GM23338 (cell line): ENCODE results near the gene TIMM10. TPM values are rescaled to one million over a fixed set of nuclear protein-coding genes. Genes with fewer than 3 reads are reported as not detected.

Experiments
- ATAC-seq: fragments of 200-7000 bp; cut with Tn5 transposase; 3 replicates; pipeline ENCODE4 v1.9.1; 2020
- DNase-seq: peaks from one replicate; pipeline ENCODE4 v3.0.0-alpha.2; 2015; ENCODE audit warnings: low spot score
- H2AFZ ChIP-seq: fragments of 200-600 bp; sonication (generic); 2 replicates; pipeline ENCODE4 v1.8.0; 2016; ENCODE audit warnings: antibody characterized with exemption, mild to moderate bottlenecking, moderate library complexity
- H3F3A ChIP-seq: fragments of 200-600 bp; sonication (generic); replicated peaks from 2 replicates; pipeline ENCODE4 v1.8.0; 2017; ENCODE audit warnings: antibody characterized with exemption, mixed run types, low read depth
- H3K27ac ChIP-seq: fragments of 200-600 bp; sonication (generic); 2 replicates; pipeline ENCODE4 v1.6.1; 2016; ENCODE audit warnings: low read depth
- H3K27me3 ChIP-seq: fragments of 200-600 bp; sonication (generic); 2 replicates; pipeline ENCODE4 v1.8.0; 2016; ENCODE audit warnings: mild to moderate bottlenecking, mixed run types, moderate library complexity; ENCODE audit not compliant: insufficient read depth
- H3K36me3 ChIP-seq: fragments of 200-600 bp; sonication (generic); 2 replicates; pipeline ENCODE4 v1.8.0; 2016; ENCODE audit warnings: mild to moderate bottlenecking; ENCODE audit not compliant: insufficient read depth
- H3K4me1 ChIP-seq: fragments of 200-600 bp; sonication (generic); 2 replicates; pipeline ENCODE4 v1.8.0; 2016; ENCODE audit warnings: mild to moderate bottlenecking, moderate library complexity; ENCODE audit not compliant: insufficient read depth
- H3K4me2 ChIP-seq: fragments of 200-600 bp; sonication (generic); 2 replicates; pipeline ENCODE4 v1.7.1; 2017; ENCODE audit warnings: mixed run types
- H3K4me3 ChIP-seq: fragments of 200-600 bp; sonication (generic); 2 replicates; pipeline ENCODE4 v1.6.1; 2016; ENCODE audit warnings: mixed run types
- H3K79me2 ChIP-seq: fragments of 200-600 bp; sonication (generic); replicated peaks from 2 replicates; pipeline ENCODE4 v1.8.0; 2017; ENCODE audit warnings: mild to moderate bottlenecking; ENCODE audit not compliant: insufficient read depth
- H3K9me2 ChIP-seq: fragments of 200-600 bp; sonication (generic); 2 replicates; pipeline ENCODE4 v1.8.0; 2017; ENCODE audit not compliant: insufficient read depth
- H4K20me1 ChIP-seq: fragments of 200-600 bp; sonication (generic); replicated peaks from 2 replicates; pipeline ENCODE4 v1.8.0; 2017; ENCODE audit warnings: mild to moderate bottlenecking; ENCODE audit not compliant: insufficient read depth
- H3K27ac Mint-ChIP-seq: 2 replicates; pipeline ENCODE4 v1.8.0; 2020; ENCODE audit warnings: inconsistent platforms, mild to moderate bottlenecking, moderate library complexity, mixed read lengths
- H3K27me3 Mint-ChIP-seq: 3 replicates; pipeline ENCODE4 v1.8.0; 2022; ENCODE audit warnings: low read depth, mild to moderate bottlenecking, moderate library complexity, mixed read lengths, inconsistent platforms; ENCODE audit not compliant: insufficient read depth, poor library complexity
- H3K36me3 Mint-ChIP-seq: 3 replicates; pipeline ENCODE4 v1.8.0; 2021; ENCODE audit warnings: low read depth, mild to moderate bottlenecking, inconsistent platforms, moderate library complexity, mixed read lengths
- H3K4me1 Mint-ChIP-seq: 3 replicates; pipeline ENCODE4 v1.8.0; 2020; ENCODE audit warnings: mild to moderate bottlenecking, inconsistent platforms, mixed read lengths
- H3K4me3 Mint-ChIP-seq: 3 replicates; pipeline ENCODE4 v1.8.0; 2021; ENCODE audit warnings: moderate library complexity, mild to moderate bottlenecking, inconsistent platforms, mixed read lengths
- H3K9me3 Mint-ChIP-seq: 3 replicates; pipeline ENCODE4 v1.8.0; 2020; ENCODE audit warnings: moderate library complexity, mild to moderate bottlenecking, inconsistent platforms, mixed read lengths
- CREB1 ChIP-seq: fragments of 250-450 bp; sonication (Bioruptor Pico); IDR thresholded peaks from 2 replicates; pipeline ENCODE4 v1.5.0; 2020; ENCODE audit warnings: low read depth, mild to moderate bottlenecking, moderate library complexity
- CTCF ChIP-seq, 2 experiments: fragments of 200-600 bp in 1 of 2; sonication (generic) in 1 of 2; conservative IDR thresholded peaks; 2 replicates each; pipeline versions ENCODE4 v1.5.1 to v1.6.1; 2016 to 2017; ENCODE audit warnings: antibody characterized with exemption in 2 of 2, low read depth in 2 of 2, mild to moderate bottlenecking in 2 of 2, moderate library complexity in 1 of 2
- EZH2phosphoT487 ChIP-seq: fragments of 200-600 bp; sonication (generic); IDR thresholded peaks from one replicate; pipeline ENCODE4 v1.8.1; 2018; ENCODE audit warnings: antibody characterized with exemption; ENCODE audit not compliant: unreplicated experiment
- JUNB ChIP-seq: IDR thresholded peaks from one replicate; pipeline ENCODE4 v1.6.1; 2016; ENCODE audit warnings: antibody characterized with exemption; ENCODE audit not compliant: unreplicated experiment
- POLR2AphosphoS5 ChIP-seq: IDR thresholded peaks from 2 replicates; pipeline ENCODE4 v1.6.1; 2016; ENCODE audit warnings: antibody characterized with exemption, low read depth
- ZNF114 ChIP-seq: fragments of 250-450 bp; sonication (Bioruptor Pico); IDR thresholded peaks from 2 replicates; pipeline ENCODE4 v1.5.0; 2020; ENCODE audit warnings: mild to moderate bottlenecking, moderate library complexity
- ZNF331 ChIP-seq: fragments of 250-450 bp; sonication (Bioruptor Pico); IDR thresholded peaks from 2 replicates; pipeline ENCODE4 v1.5.0; 2020; ENCODE audit warnings: low read depth, mild to moderate bottlenecking, moderate library complexity
- ZNF462 ChIP-seq: fragments of 250-450 bp; sonication (Bioruptor Pico); IDR thresholded peaks from 2 replicates; pipeline ENCODE4 v1.5.0; 2020; ENCODE audit warnings: mild to moderate bottlenecking, moderate library complexity
- polyA plus RNA-seq: library from polyadenylated mRNA; unstranded; fragments of >200 nt; fragmentation: Nextera tagmentation; extraction: Ambion mirVana; gene quantifications from 2 replicates; pipeline ENCODE4 v1.2.1, GENCODE V29; 2016
- total RNA-seq: library from RNA; depleted of rRNA; stranded (reverse); fragments of >200 nt; shearing (Covaris generic); gene quantifications from 2 replicates; pipeline ENCODE4 v1.2.3, GENCODE V29; 2014
- TF ChIP-seq, protein P1 (sequence below): IDR thresholded peaks from 2 replicates; pipeline ENCODE4 v1.6.1; 2016; ENCODE audit warnings: antibody characterized with exemption

TIMM10 gene
- total and polyA plus RNA-seq, 2 experiments from 2014 or later = 59.1 to 194 TPM

- H3K4me1 Mint-ChIP-seq = peaks cover 20% of the 10 kb centered on the region
- no peak overlapping the region for H3K27ac ChIP-seq
- peak; percentile 67 for DNase-seq
Measured at GRCh38 chr11:57546869-57547475, 16.4 kb upstream of the TIMM10 start.

DNA sequence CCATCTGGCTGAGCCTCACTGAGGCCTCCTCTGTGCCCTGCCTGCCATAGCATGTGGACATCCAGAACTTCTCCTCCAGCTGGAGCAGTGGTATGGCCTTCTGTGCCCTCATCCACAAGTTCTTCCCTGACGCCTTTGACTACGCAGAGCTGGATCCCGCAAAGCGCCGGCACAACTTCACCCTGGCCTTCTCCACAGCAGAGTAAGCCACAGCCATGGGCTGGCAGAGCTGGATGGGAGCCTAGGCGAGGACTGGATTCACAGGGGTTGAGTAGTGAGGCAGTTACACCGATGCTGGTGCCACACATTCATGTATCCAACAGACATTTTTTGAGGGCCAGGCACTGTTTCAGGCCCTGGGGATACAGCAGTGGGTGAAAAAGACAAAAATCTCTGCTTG, 15.9 kb upstream of the TIMM10 start:
- H3K27ac Mint-ChIP-seq = no peak overlapping the region
- H3K36me3 Mint-ChIP-seq = peaks cover 22% of the 10 kb centered on the region
- no peak for TF ChIP-seq ZNF462 (CRISPR knock-in tag)
- TF ChIP-seq JUNB = no peak
- no peak for TF ChIP-seq POLR2AphosphoS5
- no peak for TF ChIP-seq CREB1
- no peak for TF ChIP-seq ZNF114 (CRISPR knock-in tag)

More at GRCh38 chr11:57546869-57547475, 16.4 kb upstream of the TIMM10 start:
- Histone ChIP-seq H2AFZ (no peak overlapping the region), H3K4me2 (no peak overlapping the region), H3K4me1 (peaks cover 16% of the 10 kb centered on the region; the same call in 1 of the 2 replicates), H3K27me3 (no peaks in the 10 kb centered on the region), H3K4me3 (no peak overlapping the region), H3F3A (no peaks in the 10 kb centered on the region), H3K36me3 (no peaks in the 10 kb centered on the region), H4K20me1 (no peaks in the 10 kb centered on the region), H3K79me2 (no peaks in the 10 kb centered on the region), H3K9me2 (no peaks in the 10 kb centered on the region)
- Mint-ChIP-seq H3K36me3 (peaks cover 27% of the 10 kb centered on the region), H3K4me3 (no peak overlapping the region), H3K27me3 (peaks cover 16% of the 10 kb centered on the region), H3K27ac (no peak overlapping the region), H3K9me3 (peaks cover 3% of the 10 kb centered on the region; the same call in 2 of the 3 replicates)
- peak; percentile 70 for ATAC-seq
- TF ChIP-seq CTCF (conservative IDR thresholded peaks at IDR 0.05; ENCODE audit: low read depth in 2 of 2) = peak in 1 of 2 experiments; percentile 41; a peak in 2 of 4 replicates
- no peak for TF ChIP-seq EZH2phosphoT487
- no peak for TF ChIP-seq ZNF331 (CRISPR knock-in tag)
- TF ChIP-seq, protein P1, sequence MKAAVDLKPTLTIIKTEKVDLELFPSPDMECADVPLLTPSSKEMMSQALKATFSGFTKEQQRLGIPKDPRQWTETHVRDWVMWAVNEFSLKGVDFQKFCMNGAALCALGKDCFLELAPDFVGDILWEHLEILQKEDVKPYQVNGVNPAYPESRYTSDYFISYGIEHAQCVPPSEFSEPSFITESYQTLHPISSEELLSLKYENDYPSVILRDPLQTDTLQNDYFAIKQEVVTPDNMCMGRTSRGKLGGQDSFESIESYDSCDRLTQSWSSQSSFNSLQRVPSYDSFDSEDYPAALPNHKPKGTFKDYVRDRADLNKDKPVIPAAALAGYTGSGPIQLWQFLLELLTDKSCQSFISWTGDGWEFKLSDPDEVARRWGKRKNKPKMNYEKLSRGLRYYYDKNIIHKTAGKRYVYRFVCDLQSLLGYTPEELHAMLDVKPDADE = no peak

More for the DNA sequence above, 15.9 kb upstream of the TIMM10 start:
- Histone ChIP-seq H3K79me2 (no peaks in the 10 kb centered on the region), H3K4me3 (no peak overlapping the region), H3K27ac (no peak overlapping the region), H3K27me3 (no peaks in the 10 kb centered on the region), H3K4me1 (peaks cover 16% of the 10 kb centered on the region; the same call in 1 of the 2 replicates), H3F3A (no peaks in the 10 kb centered on the region), H3K9me2 (no peaks in the 10 kb centered on the region), H3K36me3 (no peaks in the 10 kb centered on the region), H2AFZ (no peak overlapping the region), H3K4me2 (no peak overlapping the region), H4K20me1 (no peaks in the 10 kb centered on the region)
- DNase-seq (no peak), ATAC-seq (no peak)
- peaks cover 20% of the 10 kb centered on the region for H3K4me1 Mint-ChIP-seq
- H3K9me3 Mint-ChIP-seq = peaks cover 3% of the 10 kb centered on the region; the same call in 2 of the 3 replicates
- peaks cover 16% of the 10 kb centered on the region for H3K27me3 Mint-ChIP-seq
- no peak overlapping the region for H3K4me3 Mint-ChIP-seq
